IPS DF 4.7 (cell line): ENCODE measurements around the gene DCTD.

ENCODE experiments used
- DNase-seq: peaks from one replicate; pipeline ENCODE4 v3.0.0-alpha.2; 2013; ENCODE audit warnings: low spot score; ENCODE audit errors: extremely low read depth

DCTD gene

DNA sequence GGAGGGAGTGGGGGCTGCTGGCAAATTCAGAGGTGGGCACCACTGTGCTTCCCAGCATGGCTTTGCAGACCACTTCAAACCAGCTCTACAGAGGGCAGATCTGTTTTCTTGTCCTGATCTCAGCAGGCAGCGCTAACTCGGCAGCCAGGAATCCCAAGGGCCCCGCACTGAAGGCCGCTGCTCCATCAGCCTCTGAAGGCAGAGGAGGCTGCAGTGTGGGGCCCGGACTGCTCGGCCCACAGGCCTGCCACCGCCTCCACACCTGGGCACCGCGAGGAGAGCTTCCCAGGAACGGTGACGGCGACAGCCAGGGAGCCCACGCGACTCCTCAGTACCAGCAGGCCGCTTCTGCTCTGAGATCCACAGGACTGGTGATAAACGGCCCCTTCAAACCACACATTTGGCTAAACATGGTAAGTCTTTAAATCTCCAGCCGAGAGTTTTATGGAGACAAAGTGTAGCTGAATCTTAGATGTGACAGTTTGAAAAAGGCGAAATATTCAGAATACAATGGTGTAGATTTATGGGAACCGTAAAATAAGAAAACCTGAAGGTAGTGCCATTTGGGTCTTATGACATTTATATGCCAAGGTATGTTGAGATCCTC lies 23.6 kb downstream of the DCTD start:
- no peak for DNase-seq

DNA sequence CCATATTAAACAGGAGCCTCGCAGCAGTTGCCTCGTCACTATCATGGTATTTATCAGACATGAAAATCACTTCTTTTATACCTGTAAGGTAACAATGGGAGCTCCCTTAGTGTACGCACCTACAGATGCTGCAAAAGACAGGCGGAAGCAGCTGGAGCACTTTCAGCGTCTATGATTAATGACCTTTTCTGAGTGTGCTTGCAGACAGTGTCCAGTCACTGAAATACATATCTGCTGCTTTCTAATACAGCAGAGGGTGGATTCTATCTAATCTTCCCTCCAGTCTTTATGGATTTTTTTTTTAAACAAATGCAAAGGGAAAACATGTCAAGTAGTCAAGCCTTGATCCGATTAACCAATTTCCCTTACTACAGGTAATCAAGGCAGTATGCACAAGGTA lies 24.1 kb downstream of the DCTD start:
- no peak for DNase-seq

DNA sequence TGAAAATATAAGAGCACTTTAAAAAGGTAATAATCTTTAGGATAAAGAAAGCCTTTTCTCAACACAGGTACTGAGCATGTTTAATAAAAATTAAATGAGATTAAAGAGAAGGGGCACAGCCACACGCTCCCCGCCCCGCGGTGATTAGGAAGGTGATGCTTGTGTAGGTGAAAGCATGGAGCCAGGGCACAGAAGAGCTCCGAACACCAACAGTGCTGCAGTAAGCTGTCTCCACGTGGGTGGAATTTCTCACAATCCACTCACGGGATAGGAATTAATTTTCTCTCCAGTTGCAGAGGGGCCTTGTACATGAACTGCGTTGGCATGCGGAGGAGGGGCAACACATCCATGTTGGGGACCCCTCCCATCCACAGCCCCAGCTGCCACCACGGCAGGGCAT lies 27.0 kb downstream of the DCTD start:
- no peak for DNase-seq

DNA sequence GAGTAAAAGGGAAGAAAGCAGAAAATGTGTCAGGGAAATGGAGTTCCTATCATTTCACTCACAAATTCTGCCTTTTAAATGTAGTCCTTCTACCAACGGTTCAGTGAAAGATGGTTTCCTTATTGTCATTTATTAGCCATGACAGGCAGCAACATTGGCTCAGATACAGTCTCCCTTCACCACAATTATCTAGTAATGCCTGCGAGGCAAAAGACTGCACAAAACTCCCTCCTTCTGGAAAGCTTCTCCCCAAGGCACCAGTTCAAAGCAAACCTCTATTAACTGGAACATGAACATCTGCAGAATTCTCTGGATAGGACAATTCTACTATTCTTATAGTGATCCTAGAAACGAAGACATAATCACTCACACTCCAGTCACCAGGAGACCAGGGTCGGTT lies 28.3 kb downstream of the DCTD start:
- no peak for DNase-seq

DNA sequence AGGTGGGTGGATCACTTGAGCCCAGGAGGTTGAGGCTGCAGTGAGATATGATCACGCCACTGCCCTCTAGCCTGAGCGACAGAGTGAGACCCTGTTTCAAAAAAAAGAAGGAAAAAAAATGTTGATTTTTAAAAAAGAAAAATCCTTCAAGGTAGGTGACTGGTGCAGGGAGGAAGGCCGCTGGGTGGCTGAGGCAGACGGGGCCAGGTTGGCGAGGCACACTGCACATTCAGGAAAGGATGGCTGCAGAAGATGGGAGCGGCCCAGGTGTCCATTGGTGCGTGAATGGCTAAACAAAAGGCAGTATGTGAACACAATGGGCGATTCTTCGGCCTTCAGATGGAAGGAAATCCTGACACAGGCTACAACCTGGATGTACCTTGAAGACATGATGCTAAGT lies 30.4 kb downstream of the DCTD start:
- DNase-seq: no peak

DNA sequence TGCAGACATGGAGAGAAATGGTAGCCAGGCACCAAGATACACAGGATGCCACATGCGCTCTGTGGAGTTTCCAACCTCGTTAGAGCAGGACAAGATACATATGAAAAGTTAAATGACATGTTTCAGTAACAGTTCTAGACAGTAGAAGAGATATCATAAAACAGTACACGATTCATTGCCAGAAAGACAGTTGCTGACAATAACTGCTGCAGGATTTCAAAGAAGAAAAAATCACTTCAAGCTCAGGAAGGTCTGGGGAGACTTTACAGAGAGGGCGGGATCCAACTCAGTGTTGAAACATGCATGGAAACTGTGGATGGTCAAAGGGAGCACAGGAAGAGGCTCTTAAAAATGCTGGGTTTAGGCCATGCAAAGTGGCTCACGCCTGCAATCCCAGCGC lies 31.0 kb downstream of the DCTD start:
- DNase-seq: no peak

DNA sequence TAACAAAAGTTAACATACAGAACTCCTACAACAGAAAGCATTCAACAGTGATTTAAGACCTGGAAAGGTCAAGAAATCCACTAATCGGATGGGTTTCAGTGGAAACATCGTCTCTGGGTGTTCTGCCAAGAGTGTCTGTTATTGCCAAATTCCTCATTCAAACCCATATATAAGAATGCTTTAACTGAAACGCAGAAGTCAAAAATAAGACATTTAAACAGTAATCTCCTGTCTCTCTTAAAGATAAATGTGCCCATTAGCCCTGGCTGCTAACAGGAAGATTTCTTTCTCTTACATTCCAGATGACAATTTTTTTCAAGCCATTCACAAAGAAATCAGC lies 31.5 kb downstream of the DCTD start:
- DNase-seq: no peak

DNA sequence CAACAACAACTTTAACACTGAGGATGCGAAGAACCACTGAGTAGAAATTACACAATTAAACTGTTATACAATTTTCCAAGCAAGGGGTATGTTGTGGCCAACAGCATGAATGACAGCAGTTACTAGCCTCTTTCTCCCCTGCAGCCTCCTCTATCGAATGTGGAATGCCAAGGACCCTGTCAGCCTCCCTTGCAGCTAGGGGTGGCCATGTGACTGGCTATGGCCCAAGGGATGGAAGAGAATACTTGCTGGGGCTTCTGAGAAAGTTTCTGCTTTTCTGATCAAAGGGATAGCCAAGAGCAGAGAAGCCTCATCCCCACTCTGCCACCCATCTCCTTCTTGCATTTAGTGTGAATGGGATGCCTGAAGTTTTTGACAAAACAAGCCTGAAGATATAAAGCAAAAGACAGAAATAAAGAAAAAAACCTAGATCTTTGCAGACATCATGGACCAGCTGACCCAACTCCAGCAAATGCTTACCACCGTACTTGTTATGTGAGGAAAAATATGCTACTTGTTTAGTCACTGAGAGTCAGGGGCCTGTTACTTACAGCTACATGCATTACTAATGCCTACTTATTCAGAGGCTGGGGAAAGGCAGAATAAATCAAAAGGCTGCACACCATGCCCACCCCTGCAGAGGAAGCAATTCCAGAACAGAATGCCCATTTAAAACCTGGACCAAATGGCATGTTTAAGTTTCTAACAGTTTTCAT lies 32.0 kb downstream of the DCTD start:
- DNase-seq: no peak

DNA sequence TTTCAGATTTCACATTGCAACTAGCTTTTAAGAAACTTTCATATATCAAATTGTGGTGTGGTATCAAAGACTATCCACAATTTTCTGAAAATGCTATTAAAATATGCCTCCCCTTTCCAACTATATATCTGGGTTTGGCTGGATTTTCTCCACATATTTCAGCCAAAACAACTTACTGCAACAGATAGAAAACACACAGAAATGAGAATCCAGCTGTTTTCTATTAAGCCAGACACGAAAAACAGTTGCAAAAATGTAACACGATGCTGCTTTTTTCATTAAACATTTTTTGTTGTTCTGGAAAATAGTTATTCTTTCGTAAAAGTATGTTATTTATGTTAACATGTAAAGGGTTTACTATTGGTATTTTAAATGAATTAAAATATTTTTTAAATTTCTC lies 33.1 kb downstream of the DCTD start:
- no peak for DNase-seq

DNA sequence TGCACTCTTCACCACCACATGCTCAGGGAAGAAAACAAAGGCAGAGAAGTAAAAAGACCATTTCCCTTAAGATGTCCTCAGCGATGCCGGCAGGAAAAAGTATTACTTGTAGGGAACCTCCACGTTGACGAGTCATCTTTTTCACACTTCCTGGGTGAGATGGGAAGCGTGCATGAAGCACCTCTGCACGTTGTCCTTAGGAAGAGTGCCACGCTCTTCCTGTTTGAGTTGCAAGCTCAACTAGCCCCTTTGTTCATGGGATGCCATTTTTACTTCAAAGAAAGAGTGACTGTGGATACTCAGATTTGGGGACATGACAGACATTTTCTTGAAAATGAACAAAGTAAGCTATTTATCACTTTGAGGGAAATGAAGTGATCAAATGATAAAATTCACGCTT lies 33.8 kb downstream of the DCTD start:
- DNase-seq: no peak

DNA sequence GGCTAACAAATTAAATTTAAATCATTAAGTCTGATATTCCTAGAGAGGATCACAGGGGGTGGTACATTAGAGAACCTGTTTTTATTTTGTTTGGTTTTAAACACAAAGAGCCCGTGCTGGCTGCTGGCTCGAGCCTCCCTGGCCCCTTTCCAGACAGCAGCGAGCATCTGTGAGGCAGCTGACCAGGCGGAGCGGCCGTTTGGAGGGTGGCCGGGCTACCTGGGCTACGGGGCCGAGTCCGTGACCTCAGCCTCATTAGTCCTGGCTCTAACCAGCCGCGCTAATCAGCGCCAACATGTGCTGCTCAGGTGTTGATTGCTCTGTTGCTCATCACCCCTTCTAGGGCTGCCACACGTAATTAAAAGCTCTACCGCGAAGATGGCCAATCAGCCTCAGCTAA lies 35.3 kb downstream of the DCTD start:
- no peak for DNase-seq

DNA sequence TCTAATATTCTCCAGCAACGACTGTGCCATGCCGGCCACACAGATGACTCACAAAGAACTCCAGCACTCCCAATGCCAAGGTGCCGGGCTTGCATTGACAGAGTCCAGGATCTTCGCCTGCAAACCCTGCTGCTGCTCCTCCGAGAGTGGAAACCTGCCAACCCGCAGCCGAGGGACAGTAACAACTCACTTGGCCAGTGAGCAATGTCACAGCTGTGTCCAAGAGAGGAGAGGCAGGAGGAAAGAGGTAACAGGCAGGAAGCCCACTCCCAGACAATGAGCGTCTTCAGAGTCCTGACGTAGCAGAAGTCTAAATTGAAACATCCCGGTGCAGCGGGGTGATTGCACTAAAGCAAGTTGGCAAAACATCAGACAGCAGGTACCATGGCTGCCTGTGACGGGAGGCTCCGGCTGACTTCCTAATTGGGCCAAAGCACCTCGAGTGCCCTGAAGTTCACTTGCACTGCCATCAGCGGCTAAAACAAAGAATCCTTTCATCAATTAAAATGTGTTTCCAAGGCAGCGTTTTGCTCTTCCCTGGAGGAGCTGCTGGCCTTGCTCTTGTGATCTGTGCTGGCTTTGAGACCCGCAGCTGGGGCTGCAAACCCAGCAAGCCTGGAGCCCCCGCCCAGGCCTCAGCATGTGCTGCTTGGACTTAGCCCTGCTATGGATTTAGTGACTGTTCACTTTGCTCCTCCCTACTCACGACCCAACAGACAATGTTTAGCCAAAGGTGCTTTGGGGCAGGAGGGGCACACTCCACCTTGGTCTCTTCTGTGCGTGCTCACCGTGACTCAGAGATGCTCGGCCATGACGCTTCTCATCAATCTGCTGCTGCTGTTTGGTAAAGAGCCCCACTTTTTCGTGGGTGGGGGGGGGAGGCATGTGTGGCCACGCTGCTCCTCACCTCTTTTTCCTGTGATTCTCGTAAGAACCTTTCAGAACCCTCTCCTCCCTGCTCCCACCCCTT lies 36.5 kb downstream of the DCTD start:
- DNase-seq: no peak

DNA sequence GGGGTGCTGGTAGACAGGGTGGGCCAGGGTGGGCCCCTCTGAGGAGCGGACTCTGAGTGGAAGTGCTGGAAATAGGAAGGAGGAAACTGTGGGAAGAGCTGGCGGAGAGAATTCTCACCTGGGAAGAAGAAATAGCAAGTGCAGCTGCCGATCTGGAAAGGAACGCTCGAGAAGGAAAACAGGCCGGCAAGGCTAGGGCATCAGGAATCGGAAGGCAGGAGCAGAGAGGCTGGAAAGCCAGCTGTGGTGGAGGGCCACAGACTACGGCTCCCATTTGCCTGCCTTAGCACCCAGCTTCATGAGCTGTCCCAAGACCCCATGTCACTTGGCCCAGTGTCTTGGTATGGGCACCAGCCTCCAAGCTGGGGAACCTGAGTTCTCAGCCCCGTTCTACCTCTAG lies 37.3 kb downstream of the DCTD start:
- no peak for DNase-seq

DNA sequence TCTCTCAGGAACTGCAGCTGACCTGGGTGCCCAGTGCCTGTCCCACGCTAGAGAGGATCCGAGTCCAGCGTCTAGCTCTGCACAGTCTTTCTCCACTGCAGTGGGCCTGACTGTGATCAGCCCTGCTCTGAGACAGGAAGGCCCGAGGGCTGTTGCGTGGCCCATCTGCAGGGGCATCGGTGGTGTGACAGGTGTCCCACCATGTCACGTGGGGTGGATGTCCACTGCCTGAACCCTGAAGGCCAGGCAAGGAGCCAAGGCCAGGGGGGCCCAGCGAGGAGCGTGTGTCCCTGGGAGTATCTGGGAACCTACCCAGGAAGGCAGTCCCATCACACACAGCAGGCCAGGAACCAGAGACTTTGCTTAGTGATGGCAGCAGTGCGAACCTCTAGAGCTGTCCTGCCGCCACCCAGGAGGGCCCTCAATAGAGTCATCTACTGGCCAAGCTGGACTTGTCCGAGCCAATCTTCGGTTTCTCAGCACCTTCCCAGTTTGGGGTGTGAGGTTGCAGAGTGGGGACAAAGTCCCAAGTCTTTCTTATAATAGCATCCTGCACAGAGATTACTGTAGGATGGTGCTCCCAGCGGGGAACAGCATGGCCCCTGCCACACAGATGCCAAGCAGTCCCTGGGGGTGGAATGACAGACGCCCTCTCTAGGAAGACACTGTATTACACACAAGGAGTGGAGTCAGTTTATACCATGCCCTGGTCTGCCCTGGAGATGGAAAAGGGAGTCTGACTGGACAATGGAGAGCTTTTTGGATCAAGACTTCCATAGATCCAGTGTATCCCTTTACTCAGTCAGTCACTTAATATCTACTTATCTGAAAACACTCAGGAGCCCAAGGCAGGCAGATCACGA lies 38.3 kb downstream of the DCTD start:
- DNase-seq: no peak

DNA sequence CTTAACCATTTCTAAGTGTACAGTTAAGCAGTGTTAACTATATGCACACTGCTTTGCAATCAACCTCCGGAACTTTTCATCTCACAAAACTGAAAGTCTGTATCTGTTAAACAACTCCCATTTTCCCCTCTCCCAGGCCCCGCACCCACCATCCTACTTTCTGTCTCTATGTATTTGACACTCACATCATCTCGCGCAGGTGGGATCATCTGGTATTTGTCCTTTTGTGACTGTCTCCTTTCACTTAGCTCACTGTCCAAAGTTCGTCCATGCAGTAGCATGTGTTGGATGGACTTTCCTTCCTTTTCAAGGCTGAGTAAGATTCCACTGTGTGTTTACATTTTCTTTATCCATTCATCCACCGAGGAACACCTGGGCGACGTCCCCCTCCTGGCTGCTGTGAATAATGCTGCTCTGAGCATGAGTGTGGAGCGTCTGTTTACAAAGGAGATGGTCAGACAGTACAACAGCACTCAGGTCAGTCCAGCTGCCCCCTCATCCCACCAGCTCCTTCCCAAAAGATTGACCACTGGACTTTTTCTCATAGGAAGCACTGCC lies 39.8 kb downstream of the DCTD start:
- no peak for DNase-seq

DNA sequence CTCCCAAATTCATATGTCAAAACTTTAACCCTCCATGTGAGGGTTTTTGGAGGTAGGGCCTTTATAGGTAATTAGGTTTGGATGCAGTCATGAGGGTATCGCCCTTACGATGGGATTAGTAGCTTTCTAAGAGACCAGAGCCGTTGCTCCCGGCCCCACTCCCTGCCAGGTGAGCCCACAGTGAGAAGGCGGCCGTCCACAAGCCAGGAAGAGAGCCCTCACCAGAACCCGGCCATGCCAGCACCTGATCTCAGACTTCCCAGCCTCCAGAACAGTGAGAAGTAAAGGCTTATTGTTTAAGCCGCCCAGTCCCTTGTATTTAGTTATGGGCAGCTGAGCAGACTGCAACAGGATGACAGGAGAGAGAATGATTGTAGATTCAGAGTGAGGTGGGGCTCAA lies 40.8 kb downstream of the DCTD start:
- no peak for DNase-seq

DNA sequence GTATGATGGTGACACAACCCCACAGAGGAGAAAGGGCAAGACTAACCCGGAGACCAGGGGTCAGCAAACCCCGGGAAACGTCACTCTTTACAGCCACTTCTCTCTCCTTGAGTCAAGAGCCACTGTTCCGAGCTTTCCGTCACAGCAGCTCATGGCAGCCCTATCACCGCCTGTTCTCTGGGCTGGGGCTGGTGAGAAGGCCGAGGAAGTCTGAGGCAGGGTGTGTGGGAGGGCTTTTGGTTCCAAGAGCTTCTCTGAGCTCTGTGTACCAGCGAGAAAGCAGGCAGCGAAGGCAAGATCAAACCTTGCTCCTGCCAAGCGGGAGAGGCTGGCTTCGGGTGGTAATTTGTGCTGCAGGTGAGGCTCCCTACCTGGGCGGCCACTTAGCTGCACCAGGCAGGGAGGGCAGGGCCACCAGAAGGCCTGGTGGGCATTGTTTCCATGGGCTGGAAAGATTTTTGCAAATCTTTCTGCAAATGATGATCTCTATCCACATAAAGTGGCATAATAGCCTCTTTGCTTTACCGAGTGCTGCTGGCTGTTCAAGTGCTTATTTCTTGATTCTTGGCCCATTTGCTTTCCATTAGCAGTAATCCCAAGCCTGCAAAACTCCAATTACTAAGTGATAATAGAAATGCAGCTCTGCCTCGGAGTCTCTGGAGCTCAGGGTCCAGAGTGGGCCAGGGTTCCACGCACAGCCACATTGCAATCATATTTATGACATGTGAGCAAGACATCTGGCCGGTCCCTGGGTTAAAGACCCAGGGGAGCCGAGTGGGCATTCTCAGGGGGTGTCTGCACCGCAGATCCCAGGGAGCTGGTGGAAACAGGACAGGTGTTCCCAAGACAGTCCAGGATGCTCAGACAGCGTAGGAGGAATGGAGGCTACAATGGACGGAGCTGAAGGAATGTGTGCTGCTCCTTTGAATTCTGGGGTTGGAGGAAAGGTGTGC lies 41.5 kb downstream of the DCTD start:
- no peak for DNase-seq

DNA sequence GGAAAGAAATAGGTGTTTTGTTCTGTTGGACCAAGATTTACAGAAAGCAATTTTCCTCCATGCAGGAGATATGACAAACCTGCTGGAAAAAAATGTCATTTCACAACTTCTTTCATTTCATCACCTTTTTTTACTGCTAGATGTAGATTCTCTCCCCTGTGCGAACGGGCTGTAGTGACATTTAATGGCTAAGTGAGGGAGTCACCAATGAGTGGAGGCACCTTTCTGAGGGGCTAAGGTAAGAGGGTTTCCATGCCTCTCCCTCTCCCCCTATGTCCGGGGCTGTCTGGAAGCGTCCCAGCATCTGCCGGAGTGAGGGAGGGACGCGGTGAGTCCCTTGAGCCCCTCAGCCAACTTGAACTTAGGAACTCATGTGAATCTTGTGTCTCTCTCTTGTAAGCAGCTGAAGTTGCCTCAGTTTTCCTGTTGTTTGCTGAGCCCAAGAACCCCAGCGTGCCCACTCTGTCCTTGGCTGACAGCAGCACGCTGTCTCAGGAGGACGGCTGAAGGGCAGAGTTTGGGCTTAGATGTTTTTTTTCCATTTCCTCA lies 42.3 kb downstream of the DCTD start:
- DNase-seq: no peak

DNA sequence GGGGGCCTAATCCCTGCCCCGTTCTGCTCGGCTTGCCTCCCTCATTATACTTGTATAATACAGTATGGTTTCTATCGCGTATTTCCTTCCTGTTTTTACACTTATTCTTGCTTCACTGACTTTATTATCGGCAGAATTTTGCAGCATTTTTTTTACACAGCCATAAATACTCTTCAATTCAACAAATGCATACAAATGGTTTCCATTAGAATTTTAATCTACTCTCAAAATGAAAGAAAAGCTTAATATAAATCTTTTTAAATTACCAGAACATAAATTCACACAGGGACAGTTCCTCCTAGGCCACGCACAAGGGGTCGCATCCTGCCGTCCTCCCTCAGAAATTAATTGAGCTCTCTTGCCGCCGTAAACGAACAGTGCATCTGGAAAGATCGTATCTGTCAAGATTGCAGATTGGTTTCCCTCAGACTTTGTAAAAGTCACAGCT lies 42.9 kb downstream of the DCTD start:
- no peak for DNase-seq

DNA sequence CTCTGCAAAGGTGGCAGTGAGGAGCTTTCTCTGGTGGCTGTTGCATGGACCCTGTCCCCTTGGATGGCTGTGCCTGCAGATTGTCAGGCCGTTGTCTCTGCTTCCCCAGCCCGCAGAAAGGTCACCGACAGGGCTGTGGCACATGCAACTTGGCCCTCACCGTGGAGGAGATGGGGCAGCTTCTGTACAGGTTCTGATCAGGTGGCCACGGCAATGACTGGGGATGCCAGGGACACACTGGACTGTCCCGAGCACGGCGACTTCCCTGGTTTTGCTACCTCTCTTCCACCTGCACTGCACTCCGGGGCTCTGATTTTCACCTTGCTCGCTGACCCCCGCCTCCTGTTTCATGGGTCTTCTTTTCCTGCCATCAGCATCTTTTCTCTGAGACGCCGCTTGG lies 43.5 kb downstream of the DCTD start:
- DNase-seq: no peak
